GM12878 (cell line): ENCODE measurements around the gene SSR2. TPM values are rescaled to one million over a fixed set of nuclear protein-coding genes. Genes with fewer than 3 reads are reported as not detected.

ENCODE experiments used
- ATF3 ChIP-seq: IDR thresholded peaks from 2 replicates; pipeline ENCODE4 v1.6.1; 2011; ENCODE audit warnings: low read depth, mild to moderate bottlenecking, low read length, moderate library complexity, borderline replicate concordance; ENCODE audit errors: extremely low read depth
- BMI1 ChIP-seq: fragments of 450-650 bp; IDR thresholded peaks from 2 replicates; pipeline ENCODE4 v1.6.1; 2016; ENCODE audit warnings: mild to moderate bottlenecking, moderate library complexity, borderline replicate concordance
- CREB1 ChIP-seq: IDR thresholded peaks from 2 replicates; pipeline ENCODE4 v1.6.1; 2012; ENCODE audit warnings: low read depth, mild to moderate bottlenecking, inconsistent platforms
- CUX1 ChIP-seq: IDR thresholded peaks from 2 replicates; pipeline ENCODE4 v1.6.1; 2012; ENCODE audit warnings: improper control_type of control experiment, low read depth, low read length; ENCODE audit not compliant: insufficient replicate concordance
- EZH2 ChIP-seq: IDR thresholded peaks from 2 replicates; pipeline ENCODE4 v1.6.1; 2012; ENCODE audit warnings: low read depth, mild to moderate bottlenecking, control low read depth, inconsistent platforms, low read length, borderline replicate concordance; ENCODE audit not compliant: control insufficient read depth
- FOS ChIP-seq: IDR thresholded peaks from 3 replicates; pipeline ENCODE4 v1.6.1; 2011; ENCODE audit warnings: borderline replicate concordance; ENCODE audit not compliant: insufficient read length; ENCODE audit errors: extremely low read depth
- IKZF2 ChIP-seq, 2 experiments: fragments of 450-650 bp; IDR thresholded peaks; 2 replicates each; pipeline ENCODE4 v1.6.1; 2017; ENCODE audit warnings: mild to moderate bottlenecking in 2 of 2, moderate library complexity in 2 of 2
- KLF5 ChIP-seq: fragments of 450-650 bp; IDR thresholded peaks from 2 replicates; pipeline ENCODE4 v1.6.1; 2014; ENCODE audit warnings: mild to moderate bottlenecking; ENCODE audit not compliant: partially characterized antibody
- MAX ChIP-seq: IDR thresholded peaks from 2 replicates; pipeline ENCODE4 v1.6.1; 2012; ENCODE audit warnings: low read depth, low read length, improper control_type of control experiment
- MLLT1 ChIP-seq: fragments of 450-650 bp; IDR thresholded peaks from 2 replicates; pipeline ENCODE4 v1.6.1; 2016; ENCODE audit warnings: mild to moderate bottlenecking
- NFXL1 ChIP-seq: fragments of 450-650 bp; IDR thresholded peaks from 2 replicates; pipeline ENCODE4 v1.6.1; 2017; ENCODE audit warnings: antibody characterized with exemption, mild to moderate bottlenecking, borderline replicate concordance
- NKRF ChIP-seq: fragments of 450-650 bp; conservative IDR thresholded peaks from 2 replicates; pipeline ENCODE4 v1.6.1; 2017; ENCODE audit warnings: mild to moderate bottlenecking, moderate library complexity
- NR2C1 ChIP-seq: fragments of 450-650 bp; IDR thresholded peaks from 2 replicates; pipeline ENCODE4 v1.6.1; 2017; ENCODE audit warnings: antibody characterized with exemption, mild to moderate bottlenecking, moderate library complexity
- RBBP5 ChIP-seq: fragments of 200-600 bp; sonication (generic); conservative IDR thresholded peaks from 2 replicates; pipeline ENCODE4 v1.6.1; 2016
- SMC3 ChIP-seq: IDR thresholded peaks from 2 replicates; pipeline ENCODE4 v1.6.1; 2011; ENCODE audit warnings: low read length, improper control_type of control experiment, borderline replicate concordance
- SPI1 ChIP-seq: IDR thresholded peaks from 2 replicates; pipeline ENCODE4 v1.6.1; 2011; ENCODE audit warnings: low read depth, mild to moderate bottlenecking, low read length, moderate library complexity, borderline replicate concordance; ENCODE audit not compliant: insufficient read depth
- USF2 ChIP-seq: IDR thresholded peaks from 2 replicates; pipeline ENCODE4 v1.6.1; 2011; ENCODE audit warnings: low read depth, low read length, improper control_type of control experiment, borderline replicate concordance
- YY1 ChIP-seq: IDR thresholded peaks from 2 replicates; pipeline ENCODE4 v1.6.1; 2011; ENCODE audit warnings: low read depth, mild to moderate bottlenecking, low read length
- ZNF217 ChIP-seq: fragments of 450-650 bp; IDR thresholded peaks from 2 replicates; pipeline ENCODE4 v1.6.1; 2017; ENCODE audit warnings: antibody characterized with exemption, mild to moderate bottlenecking
- polyA plus RNA-seq, 11 experiments: library from polyadenylated mRNA; depleted of rRNA in 4 of 11; unstranded in 6 of 11; stranded (reverse) in 5 of 11; fragments of >200 nt; fragmentation: Nextera tagmentation in 4 of 11; fragmentation: Illumina TruSeq in 1 of 11; extraction: Ambion mirVana in 4 of 11; extraction: Trizol in 1 of 11; gene quantifications; 1 replicate in 1 of 11; 2 replicates in 10 of 11; pipeline versions ENCODE4 v1.2.1 to v1.2.3, GENCODE V29; 2011 to 2016; ENCODE audit warnings: inconsistent platforms in 2 of 11, missing spikeins in 2 of 11, low read depth in 1 of 11
- total RNA-seq, 4 experiments: library from RNA; depleted of rRNA in 3 of 4; stranded (reverse); fragments of >200 nt in 3 of 4; fragmentation: Illumina TruSeq in 1 of 4; extraction: Trizol in 1 of 4; gene quantifications; 2 replicates each; pipeline versions ENCODE4 v1.2.1 to v1.2.3, GENCODE V29; 2013 to 2021

Gene SSR2
- total and polyA plus RNA-seq, 10 of the 15 experiments (the other 5 are each of a cell fraction or from before 2014, with no cell fraction given): 207 to 553 (median 315) TPM

- TF ChIP-seq CUX1: no peak
- peak; percentile 45; the same call in 1 of the 2 replicates for TF ChIP-seq ATF3
- TF ChIP-seq FOS: no peak
- no peak for TF ChIP-seq KLF5
- no peak for TF ChIP-seq NFXL1
- TF ChIP-seq RBBP5: no peak
- TF ChIP-seq USF2: no peak; the same call in 1 of the 2 replicates
- peak; percentile 80 to 85 for TF ChIP-seq IKZF2 (IDR thresholded peaks at IDR 0.05)
- peak; percentile 83 for TF ChIP-seq CREB1
- no peak for TF ChIP-seq EZH2
- peak; percentile 82 for TF ChIP-seq YY1
- peak; percentile 81 for TF ChIP-seq NR2C1
- peak; percentile 31; the same call in 1 of the 2 replicates for TF ChIP-seq MLLT1
- TF ChIP-seq SMC3: no peak
- peak; percentile 36 for TF ChIP-seq NKRF
- TF ChIP-seq ZNF217: no peak
- TF ChIP-seq BMI1: no peak
- no peak for TF ChIP-seq SPI1
- TF ChIP-seq MAX: peak; percentile 94
These were observed 33.9 kb upstream of the SSR2 start, which contains the start of gene LAMTOR2 (continued) for GRCh38 chr1:156054500-156055280.
